Stimulated activated CD4-positive, alpha-beta T cell treated with anti-CD3 and anti-CD28 coated beads, Interleukin-2, amount 100 ng/mL, for 4 hours (primary cell): ENCODE data around the gene HCFC1.

Experiments
- DNase-seq: peaks from one replicate; pipeline ENCODE4 v3.0.0-alpha.2; 2020; ENCODE audit warnings: low read depth

Gene HCFC1

DNA sequence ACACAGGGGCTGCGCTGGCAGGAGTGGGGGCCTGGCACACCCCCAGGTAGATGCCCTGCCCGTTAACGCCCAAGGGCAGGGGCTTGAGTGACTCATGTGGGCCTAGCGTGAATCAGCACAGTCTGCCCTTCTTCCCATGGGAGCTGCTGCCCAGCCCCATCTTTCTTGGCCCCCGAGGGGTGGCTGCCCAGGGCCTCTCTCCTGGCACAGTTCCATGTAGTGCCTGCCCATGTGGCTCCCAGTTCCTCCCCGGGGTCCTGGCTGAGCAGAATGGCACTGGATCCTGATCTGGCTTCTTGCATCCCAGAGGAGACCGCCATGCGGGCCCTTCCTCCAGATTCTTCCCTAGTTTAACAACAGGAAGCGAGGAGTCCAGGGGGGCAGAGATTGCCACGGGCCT lies 69.2 kb downstream of the HCFC1 start:
- no peak for DNase-seq

DNA sequence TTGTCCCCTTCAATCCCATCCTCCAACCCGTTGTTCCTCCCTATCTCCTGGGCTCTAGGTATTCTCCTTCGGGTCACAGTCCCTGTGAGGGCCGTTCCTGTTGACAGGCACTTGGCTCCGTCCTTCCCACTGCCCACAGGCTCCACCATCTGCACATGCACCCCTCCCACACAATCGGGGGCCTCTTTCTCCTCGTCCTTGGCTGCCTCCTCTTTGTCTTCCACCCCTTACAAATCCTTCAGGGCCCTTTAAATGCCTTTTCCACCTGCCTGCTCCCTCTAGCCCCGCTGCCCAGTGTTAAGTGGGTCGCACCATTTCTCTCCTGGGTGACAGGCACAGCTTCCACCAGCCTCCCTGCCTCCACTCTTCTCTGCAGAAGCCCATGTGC lies 69.9 kb downstream of the HCFC1 start:
- no peak for DNase-seq

- peak; percentile 50 for DNase-seq
These were observed 70.5 kb downstream of the HCFC1 start for GRCh38 chrX:153900831-153901752.

- DNase-seq = no peak
These were observed 73.7 kb downstream of the HCFC1 start for GRCh38 chrX:153897899-153898298.
